IMR-90 (cell line): ENCODE data around the gene TRAF1. TPM values are rescaled to one million over a fixed set of nuclear protein-coding genes. Genes with fewer than 3 reads are reported as not detected.

Experiments used
- ATAC-seq: fragments of 200-7000 bp; cut with Tn5 transposase; 2 replicates; pipeline ENCODE4 v1.9.1; 2020; ENCODE audit warnings: low read depth, mild to moderate bottlenecking, moderate library complexity
- BruUV-seq: library from RNA; stranded (reverse); fragments of 400-500 nt; replicated peaks from 2 replicates; lab custom pipeline; 2021; lab: Mats Ljungman, UMichigan
- CTCF ChIA-PET: fragments of 300-600 bp; formaldehyde crosslinking; extraction: SDS; loops from one replicate; lab custom pipeline; 2021; ENCODE audit warnings: antibody characterized with exemption; lab: Yijun Ruan, JAX
- POLR2A ChIA-PET: fragments of 300-600 bp; sonication (Branson Sonifier 250); formaldehyde crosslinking; loops from one replicate; lab custom pipeline; 2022; ENCODE audit warnings: antibody characterized with exemption; ENCODE audit not compliant: unreplicated experiment; lab: Charles Lee
- DNase-seq: peaks from one replicate; pipeline ENCODE4 v3.0.0; 2013
- H2AFZ ChIP-seq: replicated peaks from 2 replicates; pipeline ENCODE3; 2013; ENCODE audit warnings: low read length, mild to moderate bottlenecking; ENCODE audit not compliant: poor library complexity
- H2AK5ac ChIP-seq: 2 replicates; pipeline ENCODE4 v1.6.1; 2013; ENCODE audit warnings: low read depth, low read length, inconsistent platforms
- H2AK9ac ChIP-seq: replicated peaks from 2 replicates; pipeline ENCODE3; 2013; ENCODE audit warnings: mild to moderate bottlenecking, low read depth, low read length, moderate library complexity; ENCODE audit not compliant: poor library complexity
- H2BK120ac ChIP-seq: 2 replicates; pipeline ENCODE4 v1.6.1; 2013; ENCODE audit warnings: low read depth, low read length, inconsistent platforms
- H2BK15ac ChIP-seq: 3 replicates; pipeline ENCODE4 v1.6.1; 2013; ENCODE audit warnings: low read depth, low read length, inconsistent platforms
- H2BK20ac ChIP-seq: 2 replicates; pipeline ENCODE4 v1.6.1; 2013; ENCODE audit warnings: low read depth, mild to moderate bottlenecking, inconsistent platforms, low read length, moderate library complexity
- H2BK5ac ChIP-seq: 2 replicates; pipeline ENCODE4 v1.6.1; 2013; ENCODE audit warnings: mild to moderate bottlenecking, low read depth, low read length, inconsistent platforms; ENCODE audit not compliant: poor library complexity, severe bottlenecking
- H3K14ac ChIP-seq: replicated peaks from 2 replicates; pipeline ENCODE4 v1.6.1; 2013; ENCODE audit warnings: low read depth, low read length, inconsistent platforms
- H3K18ac ChIP-seq: 2 replicates; pipeline ENCODE4 v1.6.1; 2013; ENCODE audit warnings: low read depth, low read length, control low read depth
- H3K23ac ChIP-seq: 2 replicates; pipeline ENCODE4 v1.6.1; 2013; ENCODE audit warnings: low read depth, low read length, inconsistent platforms
- H3K27ac ChIP-seq: 2 replicates; pipeline ENCODE4 v1.5.1; 2013; ENCODE audit warnings: mild to moderate bottlenecking, control low read depth, low read length; ENCODE audit not compliant: insufficient read depth
- H3K27me3 ChIP-seq: 2 replicates; pipeline ENCODE4 v1.6.1; 2013; ENCODE audit warnings: low read length; ENCODE audit not compliant: control insufficient read depth, insufficient read depth
- H3K36me3 ChIP-seq: 2 replicates; pipeline ENCODE4 v1.6.1; 2013; ENCODE audit warnings: low read length, mixed read lengths; ENCODE audit not compliant: control insufficient read depth, insufficient read depth
- H3K4ac ChIP-seq: 2 replicates; pipeline ENCODE4 v1.6.1; 2013; ENCODE audit warnings: low read depth, low read length, inconsistent platforms
- H3K4me1 ChIP-seq: 2 replicates; pipeline ENCODE4 v1.6.1; 2013; ENCODE audit warnings: low read length, mixed read lengths; ENCODE audit not compliant: control insufficient read depth, insufficient read depth
- H3K4me2 ChIP-seq: 2 replicates; pipeline ENCODE4 v1.6.1; 2013; ENCODE audit warnings: low read depth, mild to moderate bottlenecking, control low read depth, low read length, moderate library complexity
- H3K4me3 ChIP-seq: 2 replicates; pipeline ENCODE4 v1.5.1; 2013; ENCODE audit warnings: low read depth, mild to moderate bottlenecking, control low read depth, low read length, moderate library complexity; ENCODE audit not compliant: insufficient read depth
- H3K56ac ChIP-seq: 2 replicates; pipeline ENCODE4 v1.6.1; 2013; ENCODE audit warnings: low read length, inconsistent platforms; ENCODE audit not compliant: insufficient read depth; ENCODE audit errors: extremely low read depth
- H3K79me1 ChIP-seq, 2 experiments: 2 replicates each; pipeline ENCODE4 v1.6.1; 2013; ENCODE audit warnings: low read length in 2 of 2, inconsistent platforms in 1 of 2, low read depth in 1 of 2
- H3K9ac ChIP-seq: 2 replicates; pipeline ENCODE4 v1.6.1; 2013; ENCODE audit warnings: low read depth, low read length, control low read depth
- H3K9me1 ChIP-seq: 2 replicates; pipeline ENCODE4 v1.6.1; 2013; ENCODE audit warnings: low read length, inconsistent platforms; ENCODE audit not compliant: insufficient read depth
- H3K9me3 ChIP-seq: 2 replicates; pipeline ENCODE4 v1.6.1; 2013; ENCODE audit warnings: low read length; ENCODE audit not compliant: control insufficient read depth, insufficient read depth
- H4K20me1 ChIP-seq: 2 replicates; pipeline ENCODE4 v1.6.1; 2013; ENCODE audit warnings: low read length, inconsistent platforms; ENCODE audit not compliant: insufficient read depth
- H4K5ac ChIP-seq: 2 replicates; pipeline ENCODE4 v1.6.1; 2013; ENCODE audit warnings: mild to moderate bottlenecking, low read depth, low read length, control low read depth
- H4K8ac ChIP-seq, 2 experiments: 2 replicates each; pipeline ENCODE4 v1.6.1; 2013; ENCODE audit warnings: low read depth in 2 of 2, low read length in 2 of 2, control low read depth in 1 of 2, inconsistent platforms in 1 of 2
- H4K91ac ChIP-seq: 2 replicates; pipeline ENCODE4 v1.6.1; 2013; ENCODE audit warnings: low read depth, low read length, inconsistent platforms; ENCODE audit not compliant: insufficient read depth
- BHLHE40 ChIP-seq: fragments of 150-350 bp; IDR thresholded peaks from 2 replicates; pipeline ENCODE4 v1.6.1; 2016; ENCODE audit warnings: mild to moderate bottlenecking, low read depth, low read length
- CTCF ChIP-seq: conservative IDR thresholded peaks from 2 replicates; pipeline ENCODE4 v1.5.1; 2012; ENCODE audit warnings: mild to moderate bottlenecking, low read depth, low read length, improper control_type of control experiment
- ELK1 ChIP-seq: fragments of 150-350 bp; IDR thresholded peaks from 2 replicates; pipeline ENCODE4 v1.6.1; 2016; ENCODE audit warnings: low read depth, mild to moderate bottlenecking, low read length, moderate library complexity, borderline replicate concordance
- FOS ChIP-seq: fragments of 150-350 bp; IDR thresholded peaks from 2 replicates; pipeline ENCODE4 v1.6.1; 2016; ENCODE audit warnings: low read depth, low read length
- MAFK ChIP-seq: IDR thresholded peaks from 2 replicates; pipeline ENCODE4 v1.6.1; 2012; ENCODE audit warnings: low read depth, low read length, improper control_type of control experiment
- POLR2A ChIP-seq: IDR thresholded peaks from 2 replicates; pipeline ENCODE4 v1.6.1; 2012; ENCODE audit warnings: mild to moderate bottlenecking, low read depth, low read length
- RAD21 ChIP-seq: IDR thresholded peaks from 2 replicates; pipeline ENCODE4 v1.6.1; 2012; ENCODE audit warnings: low read length, improper control_type of control experiment
- USF2 ChIP-seq: fragments of 150-350 bp; IDR thresholded peaks from 2 replicates; pipeline ENCODE4 v1.6.1; 2017; ENCODE audit warnings: mild to moderate bottlenecking, antibody characterized with exemption, low read length, low read depth
- WGBS, 2 experiments: methylation state at CpG; one replicate each; pipeline versions ENCODE4 v1.1.5 to v1.1.7; 2013; ENCODE audit warnings: missing lambda C conversion rate in 2 of 2; ENCODE audit not compliant: insufficient read length in 1 of 2; ENCODE audit errors: extremely low coverage in 2 of 2; 5-methylcytosine and 5-hydroxymethylcytosine counted together
- dilution Hi-C: fragments of 300-500 bp; cut with HindIII; formaldehyde crosslinking; loops from one replicate; pipeline ENCODE4 v1.14.3; 2018; ENCODE audit warnings: low sequenced_read_pairs; ENCODE audit not compliant: unreplicated experiment
- in situ Hi-C: fragments of 300-500 bp; cut with MboI; formaldehyde crosslinking; loops from 3 replicates; pipeline ENCODE4 v1.14.3; 2019; ENCODE audit warnings: low sequenced_read_pairs, inconsistent platforms, mixed read lengths
- intact Hi-C: fragments of 100-400 bp; cut with micrococcal nuclease; formaldehyde crosslinking; loops from 2 replicates; pipeline ENCODE4 v1.10.0; 2022
- polyA plus RNA-seq, 3 experiments: library from polyadenylated mRNA; depleted of rRNA; stranded (reverse); fragments of >200 nt; gene quantifications; 2 replicates each; pipeline ENCODE4 v1.2.3, GENCODE V29; 2012; ENCODE audit warnings: low replicate concordance in 1 of 3
- total RNA-seq: library from RNA; depleted of rRNA; stranded (reverse); fragments of >200 nt; gene quantifications from 2 replicates; pipeline ENCODE4 v1.2.3, GENCODE V29; 2012

TRAF1 gene
- total and polyA plus RNA-seq, 2 of the 4 experiments (the other 2 are of a cell fraction) = 3.9 to 4.1 TPM

- no peak for TF ChIP-seq ELK1
Observed at GRCh38 chr9:120877276-120878034, 49.1 kb downstream of the TRAF1 start (continued).

GRCh38 chr9:120876842-120877240, 49.8 kb downstream of the TRAF1 start, which contains the start of gene PHF19:
Gene PHF19, minus strand, starts transcription at chr9:120877188. Its CDS starts 2,447 bp downstream, at chr9:120874741.
- TF ChIP-seq USF2 (no peak), FOS (no peak), RAD21 (no peak), BHLHE40 (no peak), CTCF (no peak), MAFK (no peak), POLR2A (peak; percentile 63)
- Histone ChIP-seq H3K4me3 (peak within 1 kb of the TSS; percentile 59), H3K79me1 (peaks cover 19 to 45% of the 10 kb centered on the region in 2 experiments), H4K5ac (peak within 1 kb of the TSS; percentile 48), H4K8ac (peak within 1 kb of the TSS; percentile 77 to 97), H3K9me3 (no peaks in the 10 kb centered on the region), H3K9ac (peak within 1 kb of the TSS; percentile 94), H3K56ac (peak within 1 kb of the TSS; percentile 93), H2BK5ac (peak within 1 kb of the TSS; percentile 90), H2BK20ac (peak within 1 kb of the TSS; percentile 10), H3K4ac (peak within 1 kb of the TSS; percentile 99), H3K14ac (peak within 1 kb of the TSS; percentile 98), H3K4me2 (peak within 1 kb of the TSS; percentile 87), H4K20me1 (no peaks in the 10 kb centered on the region), H4K91ac (peak within 1 kb of the TSS; percentile 95), H2BK15ac (peak within 1 kb of the TSS; percentile 78), H3K27ac (peak within 1 kb of the TSS; percentile 76), H2AK5ac (peak within 1 kb of the TSS; percentile 99), H3K18ac (peak within 1 kb of the TSS; percentile 80), H3K23ac (peak within 1 kb of the TSS; percentile 98), H2BK120ac (peak within 1 kb of the TSS; percentile 86), H3K4me1 (peaks cover 15% of the 10 kb centered on the region), H3K36me3 (peaks cover 14% of the 10 kb centered on the region), H2AK9ac (peak within 1 kb of the TSS; percentile 99), H3K27me3 (no peaks in the 10 kb centered on the region), H2AFZ (peak within 1 kb of the TSS; percentile 93), H3K9me1 (peaks cover 25% of the 10 kb centered on the region; the same call in 1 of the 2 replicates)
- POLR2A ChIA-PET = no interaction called here
- ATAC-seq = peak; percentile 31
- in situ Hi-C loops = no loop called here
- DNase-seq = no peak
- WGBS, 2 experiments = 0% methylated on average over 1 of the region's 45 CpGs; no CpG with 5 or more reads in 1 of the 2 experiments
- dilution Hi-C loops = no loop called here
- no TSS peak for BruUV-seq
- intact Hi-C loops = loop anchor here (1.0 to 5.0 kb wide), 3 partner anchors 59 to 195 kb away; partner anchors contain the start of gene CNTRL
- CTCF ChIA-PET = no interaction called here
